Type B pancreatic cell (in vitro differentiated cells): Measurements from ENCODE around the gene CALHM4. TPM values are rescaled to one million over a fixed set of nuclear protein-coding genes. Genes with fewer than 3 reads are reported as not detected.

ENCODE experiments used
- DNase-seq: peaks from one replicate; pipeline ENCODE4 v3.0.0; 2021; ENCODE audit warnings: mixed read lengths; ENCODE audit not compliant: unreplicated experiment; ENCODE audit errors: extremely low spot score
- H3K27ac Mint-ChIP-seq: 2 replicates; pipeline ENCODE4 v1.8.0; 2021; ENCODE audit warnings: mild to moderate bottlenecking, mixed read lengths
- H3K27me3 Mint-ChIP-seq: 2 replicates; pipeline ENCODE4 v1.8.0; 2021; ENCODE audit warnings: mixed read lengths
- H3K36me3 Mint-ChIP-seq: 2 replicates; pipeline ENCODE4 v1.8.0; 2021; ENCODE audit warnings: mixed read lengths
- H3K4me1 Mint-ChIP-seq: one replicate; pipeline ENCODE4 v1.8.0; 2021; ENCODE audit warnings: mixed read lengths; ENCODE audit not compliant: unreplicated experiment
- H3K4me3 Mint-ChIP-seq: 2 replicates; pipeline ENCODE4 v1.8.0; 2021; ENCODE audit warnings: mild to moderate bottlenecking, mixed read lengths
- H3K9me3 Mint-ChIP-seq: 2 replicates; pipeline ENCODE4 v1.8.0; 2021; ENCODE audit warnings: mixed read lengths
- total RNA-seq: library from RNA; stranded (reverse); gene quantifications from 2 replicates; pipeline ENCODE4 v1.2.1, GENCODE V29; 2021; ENCODE audit warnings: low replicate concordance
- TF ChIP-seq, protein P1 (sequence below): fragments of 200-600 bp; sonication (generic); conservative IDR thresholded peaks from 2 replicates; pipeline ENCODE4 v1.5.0; 2021; ENCODE audit warnings: antibody characterized with exemption, mild to moderate bottlenecking

The CALHM4 gene
- total RNA-seq, 1 donor from 2014 or later, result not detected

DNA sequence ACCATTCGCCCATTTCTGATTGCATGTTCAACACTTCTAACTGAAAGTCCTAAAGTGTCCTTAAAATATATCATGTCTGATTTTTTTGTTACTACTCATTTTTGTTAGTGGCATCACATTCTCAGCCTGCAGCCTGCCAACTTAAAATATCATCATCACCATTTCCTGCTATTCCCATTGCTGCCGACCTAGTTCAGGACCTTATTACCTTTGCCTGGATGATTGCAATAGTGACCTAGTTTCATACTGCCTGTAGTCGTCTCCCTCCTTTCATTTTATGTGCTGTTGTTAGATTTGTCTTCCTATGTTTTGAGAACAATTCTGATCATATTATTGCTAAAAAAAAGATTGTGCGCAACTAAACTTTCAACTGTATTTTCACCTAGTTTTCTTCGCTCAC is 23.9 kb downstream of the CALHM4 start:
- H3K9me3 Mint-ChIP-seq, result no peaks in the 10 kb centered on the region
- peaks cover 9% of the 10 kb centered on the region for H3K36me3 Mint-ChIP-seq
- no peak for DNase-seq
- peaks cover 11% of the 10 kb centered on the region for H3K4me1 Mint-ChIP-seq
- H3K27ac Mint-ChIP-seq, result no peak overlapping the region
- no peak overlapping the region for H3K4me3 Mint-ChIP-seq
- TF ChIP-seq, protein P1, sequence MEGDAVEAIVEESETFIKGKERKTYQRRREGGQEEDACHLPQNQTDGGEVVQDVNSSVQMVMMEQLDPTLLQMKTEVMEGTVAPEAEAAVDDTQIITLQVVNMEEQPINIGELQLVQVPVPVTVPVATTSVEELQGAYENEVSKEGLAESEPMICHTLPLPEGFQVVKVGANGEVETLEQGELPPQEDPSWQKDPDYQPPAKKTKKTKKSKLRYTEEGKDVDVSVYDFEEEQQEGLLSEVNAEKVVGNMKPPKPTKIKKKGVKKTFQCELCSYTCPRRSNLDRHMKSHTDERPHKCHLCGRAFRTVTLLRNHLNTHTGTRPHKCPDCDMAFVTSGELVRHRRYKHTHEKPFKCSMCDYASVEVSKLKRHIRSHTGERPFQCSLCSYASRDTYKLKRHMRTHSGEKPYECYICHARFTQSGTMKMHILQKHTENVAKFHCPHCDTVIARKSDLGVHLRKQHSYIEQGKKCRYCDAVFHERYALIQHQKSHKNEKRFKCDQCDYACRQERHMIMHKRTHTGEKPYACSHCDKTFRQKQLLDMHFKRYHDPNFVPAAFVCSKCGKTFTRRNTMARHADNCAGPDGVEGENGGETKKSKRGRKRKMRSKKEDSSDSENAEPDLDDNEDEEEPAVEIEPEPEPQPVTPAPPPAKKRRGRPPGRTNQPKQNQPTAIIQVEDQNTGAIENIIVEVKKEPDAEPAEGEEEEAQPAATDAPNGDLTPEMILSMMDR, result no peak
- H3K27me3 Mint-ChIP-seq, result no peaks in the 10 kb centered on the region

DNA sequence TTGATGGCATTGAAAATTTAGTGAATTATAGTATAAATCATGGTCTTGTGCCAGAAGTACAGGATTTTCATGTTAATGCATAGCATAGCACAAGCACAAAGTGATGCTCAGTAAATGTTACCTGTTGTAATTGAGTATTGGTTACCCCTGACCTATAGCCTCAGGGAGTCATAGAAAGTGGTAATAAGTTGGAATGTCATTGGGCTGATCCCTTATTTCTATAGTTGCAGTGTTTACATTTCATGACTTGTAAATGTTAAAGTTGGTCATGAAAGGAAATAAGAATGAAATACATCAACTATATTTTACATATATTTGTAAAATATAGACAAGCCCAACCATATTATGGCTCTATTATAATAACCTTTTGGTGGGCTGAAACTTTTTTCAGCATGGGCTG is 24.8 kb downstream of the CALHM4 start:
- H3K27ac Mint-ChIP-seq, result no peak overlapping the region
- DNase-seq, result no peak
- TF ChIP-seq, protein P1, result no peak
- no peak overlapping the region for H3K4me3 Mint-ChIP-seq
- H3K36me3 Mint-ChIP-seq, result peaks cover 12% of the 10 kb centered on the region
- H3K27me3 Mint-ChIP-seq, result no peaks in the 10 kb centered on the region
- H3K9me3 Mint-ChIP-seq, result no peaks in the 10 kb centered on the region
- peaks cover 6% of the 10 kb centered on the region for H3K4me1 Mint-ChIP-seq

DNA sequence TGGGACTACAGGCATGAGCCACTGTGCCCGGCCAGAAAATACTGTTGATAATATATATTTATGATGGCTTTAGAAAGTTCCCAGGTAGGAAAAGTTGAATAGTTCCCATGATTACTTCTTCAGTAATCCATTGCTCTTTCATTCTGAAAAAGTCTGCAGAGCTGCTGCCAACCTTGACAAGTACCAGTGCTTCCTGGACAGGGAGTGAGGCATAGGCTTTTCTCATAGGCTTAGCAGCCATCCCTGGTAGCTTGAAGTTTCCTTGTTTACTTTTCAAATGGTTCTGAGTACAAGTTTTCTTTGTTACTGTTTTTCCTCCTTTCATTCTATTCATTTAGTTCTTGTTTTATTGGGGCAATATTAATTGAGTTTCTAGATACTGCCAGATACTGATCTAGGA is 25.6 kb downstream of the CALHM4 start:
- H3K27me3 Mint-ChIP-seq, result no peaks in the 10 kb centered on the region
- peaks cover 3% of the 10 kb centered on the region for H3K4me1 Mint-ChIP-seq
- H3K27ac Mint-ChIP-seq, result no peak overlapping the region
- H3K36me3 Mint-ChIP-seq, result peaks cover 12% of the 10 kb centered on the region
- no peaks in the 10 kb centered on the region for H3K9me3 Mint-ChIP-seq
- no peak overlapping the region for H3K4me3 Mint-ChIP-seq
- TF ChIP-seq, protein P1, result no peak
- no peak for DNase-seq

DNA sequence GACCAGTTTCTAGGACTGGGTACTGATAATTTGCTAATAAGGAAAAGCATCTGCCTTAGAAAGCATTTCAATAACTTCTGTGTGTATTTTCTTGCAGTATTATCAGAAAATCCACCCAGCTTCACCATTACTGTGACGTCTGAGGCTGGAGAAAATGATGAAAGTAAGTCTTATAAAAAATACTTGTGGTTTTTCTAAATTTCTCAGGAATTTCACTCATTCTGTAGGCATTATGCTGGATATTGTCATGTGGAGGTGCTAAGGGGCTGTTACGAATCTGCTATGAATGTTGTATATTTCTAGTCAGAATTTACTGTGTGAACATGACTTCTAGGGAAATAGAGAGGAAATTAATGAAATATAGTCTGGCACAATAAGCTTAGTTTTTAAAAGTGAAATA is 26.6 kb downstream of the CALHM4 start:
- no peak overlapping the region for H3K27ac Mint-ChIP-seq

DNA sequence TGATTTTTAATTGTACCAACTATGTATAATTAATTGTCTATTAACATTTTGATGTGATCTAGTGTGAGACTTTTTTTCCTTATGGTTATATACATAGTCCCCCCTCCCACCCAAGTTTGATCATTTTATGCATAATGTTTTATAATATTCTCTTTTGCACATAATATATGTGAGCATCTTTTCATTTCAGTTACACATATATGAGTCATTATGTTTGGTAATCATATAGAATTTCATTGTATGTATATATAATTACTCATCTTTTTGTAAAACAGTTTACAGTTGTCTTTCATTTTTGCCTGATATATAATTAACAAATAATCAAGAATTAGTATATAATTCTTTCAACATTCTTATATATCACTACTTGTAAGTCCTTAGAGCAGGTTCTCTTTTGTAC is 32.7 kb downstream of the CALHM4 start:
- no peaks in the 10 kb centered on the region for H3K9me3 Mint-ChIP-seq
- H3K4me1 Mint-ChIP-seq, result no peaks in the 10 kb centered on the region
- no peak overlapping the region for H3K4me3 Mint-ChIP-seq
- DNase-seq, result no peak
- TF ChIP-seq, protein P1, result no peak
- no peak overlapping the region for H3K27ac Mint-ChIP-seq
- no peaks in the 10 kb centered on the region for H3K27me3 Mint-ChIP-seq
- peaks cover 29% of the 10 kb centered on the region for H3K36me3 Mint-ChIP-seq

More for the DNA sequence above, 26.6 kb downstream of the CALHM4 start:
- H3K36me3 Mint-ChIP-seq, result peaks cover 12% of the 10 kb centered on the region
- no peaks in the 10 kb centered on the region for H3K9me3 Mint-ChIP-seq
- no peaks in the 10 kb centered on the region for H3K27me3 Mint-ChIP-seq
- no peak for DNase-seq
- H3K4me1 Mint-ChIP-seq, result no peaks in the 10 kb centered on the region
- no peak overlapping the region for H3K4me3 Mint-ChIP-seq
- TF ChIP-seq, protein P1, result no peak

DNA sequence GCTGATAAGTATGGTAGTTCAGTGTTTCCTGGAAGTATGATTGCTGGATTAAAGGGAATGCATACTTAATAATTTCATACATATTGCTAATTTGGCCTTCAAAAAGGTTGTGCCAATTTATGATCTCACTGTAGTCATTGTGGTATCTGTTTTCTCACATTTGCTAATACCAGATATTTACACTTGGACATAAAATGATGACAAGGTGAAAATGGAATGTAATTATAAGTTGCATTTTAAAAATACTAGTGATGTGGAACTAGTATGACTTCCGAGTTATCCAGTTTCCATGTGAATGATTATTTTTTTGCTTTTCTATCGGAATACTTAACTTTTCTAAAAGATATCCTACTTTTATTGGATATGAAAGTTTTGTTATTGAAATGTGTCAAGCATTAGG is 33.2 kb downstream of the CALHM4 start:
- no peak for DNase-seq
- H3K4me3 Mint-ChIP-seq, result no peak overlapping the region
- peaks cover 29% of the 10 kb centered on the region for H3K36me3 Mint-ChIP-seq
- H3K4me1 Mint-ChIP-seq, result no peaks in the 10 kb centered on the region
- H3K9me3 Mint-ChIP-seq, result no peaks in the 10 kb centered on the region
- H3K27me3 Mint-ChIP-seq, result no peaks in the 10 kb centered on the region
- TF ChIP-seq, protein P1, result no peak
- H3K27ac Mint-ChIP-seq, result no peak overlapping the region
